ENCODE results near the gene DSCAML1.

The DSCAML1 gene

GRCh38 chr11:117501237-117501898 lies 295.6 kb downstream of the DSCAML1 start:
- Mint-ChIP-seq H3K36me3 (no peaks in the 10 kb centered on the region), H3K27ac (no peak overlapping the region), H3K27me3 (peaks cover 37% of the 10 kb centered on the region), H3K4me3 (no peak overlapping the region), H3K4me1 (no peaks in the 10 kb centered on the region), H3K9me3 (no peaks in the 10 kb centered on the region)
- no peak for ATAC-seq

GRCh38 chr11:117498791-117499190 lies 298.2 kb downstream of the DSCAML1 start:
- no peaks in the 10 kb centered on the region for H3K36me3 Mint-ChIP-seq
- no peaks in the 10 kb centered on the region for H3K4me1 Mint-ChIP-seq
- H3K9me3 Mint-ChIP-seq = no peaks in the 10 kb centered on the region
- no peak for ATAC-seq
- no peak overlapping the region for H3K27ac Mint-ChIP-seq
- peaks cover 37% of the 10 kb centered on the region for H3K27me3 Mint-ChIP-seq
- H3K4me3 Mint-ChIP-seq = no peak overlapping the region

- no peak overlapping the region for H3K27ac Mint-ChIP-seq
- H3K4me1 Mint-ChIP-seq = no peaks in the 10 kb centered on the region
- H3K4me3 Mint-ChIP-seq = no peak overlapping the region
- no peaks in the 10 kb centered on the region for H3K36me3 Mint-ChIP-seq
- H3K9me3 Mint-ChIP-seq = no peaks in the 10 kb centered on the region
- no peak for ATAC-seq
- H3K27me3 Mint-ChIP-seq = peaks cover 31% of the 10 kb centered on the region
Observed at GRCh38 chr11:117497206-117497951, 299.6 kb downstream of the DSCAML1 start.

- H3K36me3 Mint-ChIP-seq = no peaks in the 10 kb centered on the region
- H3K4me3 Mint-ChIP-seq = no peak overlapping the region
- no peaks in the 10 kb centered on the region for H3K4me1 Mint-ChIP-seq
- no peak for ATAC-seq
- no peaks in the 10 kb centered on the region for H3K9me3 Mint-ChIP-seq
- H3K27me3 Mint-ChIP-seq = peaks cover 30% of the 10 kb centered on the region
- H3K27ac Mint-ChIP-seq = no peak overlapping the region
Observed at GRCh38 chr11:117495357-117495756, 301.7 kb downstream of the DSCAML1 start.

- Mint-ChIP-seq H3K4me1 (no peaks in the 10 kb centered on the region), H3K27me3 (peaks cover 45% of the 10 kb centered on the region), H3K36me3 (no peaks in the 10 kb centered on the region), H3K4me3 (no peak overlapping the region), H3K27ac (no peak overlapping the region), H3K9me3 (no peaks in the 10 kb centered on the region)
- ATAC-seq = no peak
Observed at GRCh38 chr11:117492578-117493251, 304.3 kb downstream of the DSCAML1 start.

- no peak for ATAC-seq
- no peak overlapping the region for H3K4me3 Mint-ChIP-seq
- H3K9me3 Mint-ChIP-seq = peaks cover 5% of the 10 kb centered on the region
Observed at GRCh38 chr11:117490911-117491310, 306.1 kb downstream of the DSCAML1 start.

GRCh38 chr11:117489999-117490679 lies 306.9 kb downstream of the DSCAML1 start:
- H3K4me1 Mint-ChIP-seq = no peaks in the 10 kb centered on the region
- no peak overlapping the region for H3K4me3 Mint-ChIP-seq
- H3K27ac Mint-ChIP-seq = no peak overlapping the region
- ATAC-seq = no peak
- peaks cover 46% of the 10 kb centered on the region for H3K27me3 Mint-ChIP-seq
- peaks cover 6% of the 10 kb centered on the region for H3K9me3 Mint-ChIP-seq
- H3K36me3 Mint-ChIP-seq = no peaks in the 10 kb centered on the region

More at GRCh38 chr11:117490911-117491310, 306.1 kb downstream of the DSCAML1 start:
- Mint-ChIP-seq H3K27me3 (peaks cover 45% of the 10 kb centered on the region), H3K4me1 (no peaks in the 10 kb centered on the region), H3K36me3 (no peaks in the 10 kb centered on the region), H3K27ac (no peak overlapping the region)

GRCh38 chr11:117488996-117489952 lies 307.7 kb downstream of the DSCAML1 start:
- no peak for ATAC-seq
- Mint-ChIP-seq H3K4me3 (no peak overlapping the region), H3K36me3 (no peaks in the 10 kb centered on the region), H3K4me1 (no peaks in the 10 kb centered on the region), H3K27ac (no peak overlapping the region), H3K9me3 (peaks cover 6% of the 10 kb centered on the region), H3K27me3 (peaks cover 47% of the 10 kb centered on the region)

- H3K4me3 Mint-ChIP-seq = no peak overlapping the region
- H3K9me3 Mint-ChIP-seq = peaks cover 6% of the 10 kb centered on the region
- ATAC-seq = no peak
- no peak overlapping the region for H3K27ac Mint-ChIP-seq
- peaks cover 45% of the 10 kb centered on the region for H3K27me3 Mint-ChIP-seq
- H3K4me1 Mint-ChIP-seq = no peaks in the 10 kb centered on the region
- no peaks in the 10 kb centered on the region for H3K36me3 Mint-ChIP-seq
Observed at GRCh38 chr11:117486059-117486458, 311.0 kb downstream of the DSCAML1 start.

GRCh38 chr11:117484156-117484555 lies 312.9 kb downstream of the DSCAML1 start:
- no peak for ATAC-seq
- Mint-ChIP-seq H3K4me1 (no peaks in the 10 kb centered on the region), H3K36me3 (no peaks in the 10 kb centered on the region), H3K27me3 (peaks cover 30% of the 10 kb centered on the region), H3K9me3 (peaks cover 6% of the 10 kb centered on the region), H3K4me3 (no peak overlapping the region), H3K27ac (no peak overlapping the region)

- no peaks in the 10 kb centered on the region for H3K4me1 Mint-ChIP-seq
- no peak overlapping the region for H3K27ac Mint-ChIP-seq
- H3K4me3 Mint-ChIP-seq = no peak overlapping the region
Observed at GRCh38 chr11:117483372-117483771, 313.6 kb downstream of the DSCAML1 start.

GRCh38 chr11:117482881-117483280 lies 314.1 kb downstream of the DSCAML1 start:
- peaks cover 34% of the 10 kb centered on the region for H3K27me3 Mint-ChIP-seq

More at GRCh38 chr11:117483372-117483771, 313.6 kb downstream of the DSCAML1 start:
- no peak for ATAC-seq
- H3K36me3 Mint-ChIP-seq = no peaks in the 10 kb centered on the region
- H3K27me3 Mint-ChIP-seq = peaks cover 32% of the 10 kb centered on the region
- peaks cover 6% of the 10 kb centered on the region for H3K9me3 Mint-ChIP-seq

GRCh38 chr11:117481885-117482284 lies 315.1 kb downstream of the DSCAML1 start:
- H3K27me3 Mint-ChIP-seq = peaks cover 39% of the 10 kb centered on the region
- H3K4me1 Mint-ChIP-seq = no peaks in the 10 kb centered on the region
- peaks cover 6% of the 10 kb centered on the region for H3K9me3 Mint-ChIP-seq
- H3K4me3 Mint-ChIP-seq = no peak overlapping the region
- ATAC-seq = no peak
- H3K36me3 Mint-ChIP-seq = no peaks in the 10 kb centered on the region
- no peak overlapping the region for H3K27ac Mint-ChIP-seq

More at GRCh38 chr11:117482881-117483280, 314.1 kb downstream of the DSCAML1 start:
- Mint-ChIP-seq H3K27ac (no peak overlapping the region), H3K9me3 (peaks cover 6% of the 10 kb centered on the region), H3K4me3 (no peak overlapping the region), H3K4me1 (no peaks in the 10 kb centered on the region), H3K36me3 (no peaks in the 10 kb centered on the region)
- no peak for ATAC-seq

GRCh38 chr11:117481036-117481435 lies 316.0 kb downstream of the DSCAML1 start:
- H3K27me3 Mint-ChIP-seq = peaks cover 33% of the 10 kb centered on the region
- H3K27ac Mint-ChIP-seq = no peak overlapping the region
- peaks cover 2% of the 10 kb centered on the region for H3K9me3 Mint-ChIP-seq
- no peaks in the 10 kb centered on the region for H3K36me3 Mint-ChIP-seq
- ATAC-seq = no peak
- no peaks in the 10 kb centered on the region for H3K4me1 Mint-ChIP-seq
- no peak overlapping the region for H3K4me3 Mint-ChIP-seq
